Measurements from ENCODE around the gene UBTF.
A peak's percentile ranks its signal among the peaks of the same experiment; 100 is the strongest.

UBTF gene

DNA sequence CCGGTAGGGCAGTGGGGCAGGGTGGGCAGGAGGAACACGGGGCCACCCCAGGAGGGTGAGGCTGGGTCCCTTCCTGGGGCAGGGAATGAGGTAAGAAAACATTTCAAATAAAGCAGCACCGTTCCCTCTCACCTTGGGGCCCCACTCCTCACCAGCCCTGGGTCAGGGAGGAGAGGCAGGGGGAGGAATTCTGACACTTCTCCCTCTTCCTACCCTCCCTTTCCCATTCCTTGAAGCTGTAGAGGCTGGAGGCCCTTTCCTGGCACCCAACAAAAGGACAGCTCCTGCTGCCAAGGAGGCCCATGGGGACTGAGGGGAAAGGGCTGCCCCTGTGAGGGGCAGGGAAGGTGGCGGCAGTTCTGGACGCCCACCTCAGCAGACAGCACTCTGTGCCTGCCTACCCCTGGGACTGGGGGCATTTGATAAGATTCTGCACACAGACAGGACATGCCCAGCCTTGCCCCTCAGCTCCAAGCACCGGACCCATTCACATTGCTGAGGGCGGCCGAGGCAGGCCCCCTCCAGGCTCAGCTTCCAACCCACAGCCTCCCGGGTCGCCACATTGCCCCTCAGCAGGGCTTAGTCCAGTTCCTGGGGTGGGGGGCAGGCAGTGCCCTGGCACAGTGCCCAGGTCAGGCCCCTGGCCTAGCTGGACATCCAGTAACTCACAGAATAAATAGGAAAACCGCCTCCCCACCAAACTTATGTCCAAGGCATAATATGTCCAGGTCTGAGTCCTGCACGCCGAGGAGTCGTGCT lies 26.0 kb downstream of the UBTF start:
- DNase-seq, result no peak

DNA sequence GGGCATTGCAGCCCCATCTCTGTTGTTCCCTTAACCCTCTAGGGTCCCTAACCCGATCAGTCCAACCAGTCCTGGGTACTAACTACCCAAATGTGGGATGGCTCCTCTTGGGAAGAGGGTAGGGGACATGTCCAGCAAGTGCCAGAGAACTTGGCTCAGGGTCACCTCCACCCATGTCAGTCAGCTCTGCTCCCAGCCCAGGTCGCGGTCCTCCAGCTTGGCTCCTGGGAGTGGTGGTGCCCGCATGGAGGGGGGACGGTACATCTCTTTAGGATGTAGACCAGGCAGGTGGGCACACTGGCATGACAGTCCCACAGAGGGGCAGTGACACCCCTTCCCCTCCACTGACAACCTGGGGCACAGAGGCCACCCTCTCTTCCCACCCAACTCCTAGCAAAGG lies 26.7 kb downstream of the UBTF start:
- no peak for DNase-seq

DNA sequence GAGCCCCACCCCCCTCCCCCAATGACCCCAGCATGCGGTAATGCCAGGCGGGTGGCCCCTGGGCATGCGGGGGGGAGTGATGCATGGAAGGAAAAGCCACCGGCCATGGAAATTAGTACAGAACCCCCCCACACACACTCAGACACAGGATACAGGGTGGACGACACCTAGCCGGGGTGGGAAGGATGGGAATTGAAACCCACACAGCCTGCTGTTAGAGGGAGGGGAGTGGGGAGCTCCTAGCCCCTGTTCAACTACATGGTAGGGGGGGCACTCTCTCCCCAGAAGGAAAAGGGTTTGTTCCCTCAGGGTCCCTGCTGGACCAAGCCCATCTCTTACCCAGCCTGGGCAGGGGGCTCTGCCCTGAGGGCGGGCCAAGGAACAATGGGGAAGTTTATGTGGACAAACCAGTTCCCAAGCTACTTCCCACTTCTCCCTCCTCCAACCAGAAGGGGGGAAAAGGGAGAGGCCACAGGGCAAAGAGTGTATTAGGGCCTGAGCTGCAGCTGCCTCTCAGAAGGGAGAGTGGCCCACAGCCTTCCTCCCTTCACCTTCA lies 27.5 kb downstream of the UBTF start:
- DNase-seq, result no peak

DNA sequence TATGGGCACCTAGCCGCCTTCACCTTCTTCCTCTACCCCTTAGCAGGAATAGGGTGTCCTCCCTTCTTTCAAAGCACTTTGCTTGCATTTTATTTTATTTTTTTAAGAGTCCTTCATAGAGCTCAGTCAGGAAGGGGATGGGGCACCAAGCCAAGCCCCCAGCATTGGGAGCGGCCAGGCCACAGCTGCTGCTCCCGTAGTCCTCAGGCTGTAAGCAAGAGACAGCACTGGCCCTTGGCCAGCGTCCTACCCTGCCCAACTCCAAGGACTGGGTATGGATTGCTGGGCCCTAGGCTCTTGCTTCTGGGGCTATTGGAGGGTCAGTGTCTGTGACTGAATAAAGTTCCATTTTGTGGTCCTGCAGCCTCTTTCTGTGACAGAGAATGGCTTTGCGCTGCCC lies 28.1 kb downstream of the UBTF start:
- DNase-seq, result no peak

DNA sequence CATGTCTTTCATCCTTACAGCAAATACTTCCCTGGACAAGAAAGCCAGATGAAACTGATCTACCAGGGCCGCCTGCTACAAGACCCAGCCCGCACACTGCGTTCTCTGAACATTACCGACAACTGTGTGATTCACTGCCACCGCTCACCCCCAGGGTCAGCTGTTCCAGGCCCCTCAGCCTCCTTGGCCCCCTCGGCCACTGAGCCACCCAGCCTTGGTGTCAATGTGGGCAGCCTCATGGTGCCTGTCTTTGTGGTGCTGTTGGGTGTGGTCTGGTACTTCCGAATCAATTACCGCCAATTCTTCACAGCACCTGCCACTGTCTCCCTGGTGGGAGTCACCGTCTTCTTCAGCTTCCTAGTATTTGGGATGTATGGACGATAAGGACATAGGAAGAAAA lies 29.0 kb downstream of the UBTF start:
- no peak for DNase-seq

DNA sequence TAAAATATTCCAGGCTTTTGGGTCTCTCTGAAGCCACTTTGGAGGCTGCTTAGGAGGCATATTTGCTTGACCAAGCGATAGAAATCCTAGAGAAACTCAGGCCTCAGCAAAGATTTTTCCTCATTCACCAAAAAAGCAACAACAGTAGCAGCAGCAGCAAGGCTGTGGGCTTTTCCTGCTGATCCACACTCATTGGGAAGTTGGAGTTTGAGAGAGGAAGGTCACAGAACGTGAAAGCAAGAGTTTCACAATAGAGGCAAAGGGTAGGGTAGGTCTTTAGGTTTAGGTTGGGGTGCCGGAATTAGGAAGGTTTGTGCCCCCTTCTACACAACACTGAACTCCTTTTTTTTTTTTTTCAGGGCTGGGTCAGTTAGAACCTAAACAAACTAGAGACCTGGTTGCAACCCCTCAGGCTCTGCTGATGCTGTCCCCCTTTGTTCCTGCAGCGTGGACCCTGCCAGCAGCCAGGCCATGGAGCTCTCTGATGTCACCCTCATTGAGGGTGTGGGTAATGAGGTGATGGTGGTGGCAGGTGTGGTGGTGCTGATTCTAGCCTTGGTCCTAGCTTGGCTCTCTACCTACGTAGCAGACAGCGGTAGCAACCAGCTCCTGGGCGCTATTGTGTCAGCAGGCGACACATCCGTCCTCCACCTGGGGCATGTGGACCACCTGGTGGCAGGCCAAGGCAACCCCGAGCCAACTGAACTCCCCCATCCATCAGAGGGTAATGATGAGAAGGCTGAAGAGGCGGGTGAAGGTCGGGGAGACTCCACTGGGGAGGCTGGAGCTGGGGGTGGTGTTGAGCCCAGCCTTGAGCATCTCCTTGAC lies 30.7 kb downstream of the UBTF start:
- DNase-seq, result no peak

DNA sequence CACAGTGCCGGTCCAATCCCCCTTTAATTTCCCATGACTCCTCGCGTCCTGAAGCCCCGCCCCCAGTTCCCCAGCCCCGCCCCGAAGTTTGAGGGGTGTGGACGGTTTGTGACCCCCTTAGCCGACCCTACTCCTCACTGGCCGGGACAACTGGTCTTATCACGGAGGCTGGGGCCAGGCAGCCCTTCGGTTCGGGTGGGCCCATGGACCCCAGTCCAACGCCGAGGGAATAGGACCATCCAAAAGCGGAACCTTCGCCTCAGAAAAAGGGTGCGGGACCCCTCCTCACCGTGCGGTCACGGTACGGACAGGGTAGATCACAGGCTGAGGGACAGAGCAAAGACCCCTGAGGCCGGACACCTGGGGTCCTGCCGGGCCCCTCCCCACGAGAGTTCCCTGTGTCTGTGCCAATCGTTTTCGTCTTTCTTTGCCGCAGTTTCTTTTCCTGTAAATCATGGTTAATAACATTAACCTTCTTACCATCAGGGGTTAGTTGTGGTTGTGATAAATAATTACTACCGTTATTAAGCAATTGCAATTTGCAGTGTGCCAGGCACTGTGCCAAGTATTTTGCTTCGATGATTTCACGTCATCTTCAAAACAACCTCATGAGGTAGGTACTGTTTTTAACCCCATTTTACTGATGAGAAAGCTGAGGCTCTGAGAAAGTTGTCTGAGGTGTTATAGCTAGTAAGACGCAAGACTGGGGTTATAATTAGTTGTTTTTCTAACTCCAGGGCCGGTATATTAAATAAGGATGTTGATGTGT lies 32.2 kb downstream of the UBTF start:
- peak; percentile 65 to 90 (median 80) for DNase-seq

DNA sequence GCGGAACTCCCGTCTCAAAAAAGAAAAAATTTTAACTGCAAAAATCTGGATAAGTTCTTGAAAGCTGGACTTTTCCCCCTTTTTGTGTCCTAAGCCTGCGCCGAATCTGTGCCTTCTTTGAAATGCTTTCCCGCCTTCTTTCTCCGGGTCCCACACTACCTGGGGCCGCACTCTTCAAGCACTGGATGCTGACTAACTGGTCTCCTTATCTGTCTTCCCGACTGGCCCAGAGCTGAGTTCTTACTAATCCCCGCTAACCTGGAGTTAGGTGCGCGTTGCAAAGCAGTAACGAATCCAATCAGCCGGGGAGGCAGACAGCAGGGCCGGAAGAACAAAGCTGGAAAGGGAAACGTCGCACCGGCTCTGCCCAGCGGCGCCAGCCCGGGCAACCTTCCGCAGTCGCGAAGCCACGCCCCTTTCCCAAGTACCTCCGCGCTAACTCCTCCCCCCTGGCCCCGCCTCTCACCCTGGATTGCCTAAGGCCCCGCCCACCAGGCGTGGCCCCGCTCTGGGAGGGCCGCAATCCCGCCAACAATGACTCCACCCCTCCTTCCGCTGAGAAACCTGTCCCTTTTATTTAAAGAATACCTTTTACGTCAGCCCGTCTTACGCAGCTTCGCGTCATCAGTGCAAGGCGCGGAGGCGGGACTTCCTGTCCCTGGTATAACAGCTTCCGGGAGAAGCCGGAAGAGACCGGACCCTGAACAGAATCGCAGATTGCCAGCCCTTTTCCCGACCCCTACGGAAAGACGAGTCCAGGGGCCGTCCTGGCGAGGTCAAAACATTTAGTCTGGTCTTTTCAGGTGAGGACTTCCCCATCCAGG lies 33.0 kb downstream of the UBTF start, which contains the start of gene TMUB2:
TMUB2 (plus strand) TSS at position 666 of the 824 bp plus-strand sequence. CDS start 737 bp downstream, outside the sequence.
- peak; percentile 96 to 99 (median 98) for DNase-seq

DNA sequence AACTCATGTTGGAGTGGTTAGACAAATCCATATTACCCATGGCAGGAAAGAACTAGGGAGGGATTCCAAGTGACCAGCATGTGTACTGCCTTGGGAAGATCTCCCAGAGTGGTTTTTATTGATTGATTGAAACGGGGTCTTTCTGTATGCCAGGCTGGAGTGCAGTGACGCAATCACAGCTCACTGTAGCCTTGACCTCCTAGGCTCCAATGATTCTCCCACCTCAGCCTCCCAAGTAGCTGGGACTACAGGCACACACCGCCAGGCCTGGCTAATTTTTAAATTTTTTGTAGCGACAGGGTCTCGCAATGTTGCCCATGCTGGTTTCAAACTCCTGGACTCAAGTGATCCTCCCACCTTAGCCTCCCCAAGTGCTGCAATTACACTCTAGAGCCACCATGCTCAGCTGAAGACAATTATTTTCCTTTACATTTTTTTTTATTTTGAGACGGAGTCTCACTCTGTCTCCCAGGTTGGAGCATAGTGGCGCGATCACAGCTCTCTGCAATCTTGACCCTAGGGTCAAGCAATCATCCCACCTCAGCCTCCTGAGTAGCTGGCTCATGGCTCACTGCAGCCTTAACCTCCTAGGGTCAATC lies 35.2 kb downstream of the UBTF start:
- DNase-seq, result no peak

DNA sequence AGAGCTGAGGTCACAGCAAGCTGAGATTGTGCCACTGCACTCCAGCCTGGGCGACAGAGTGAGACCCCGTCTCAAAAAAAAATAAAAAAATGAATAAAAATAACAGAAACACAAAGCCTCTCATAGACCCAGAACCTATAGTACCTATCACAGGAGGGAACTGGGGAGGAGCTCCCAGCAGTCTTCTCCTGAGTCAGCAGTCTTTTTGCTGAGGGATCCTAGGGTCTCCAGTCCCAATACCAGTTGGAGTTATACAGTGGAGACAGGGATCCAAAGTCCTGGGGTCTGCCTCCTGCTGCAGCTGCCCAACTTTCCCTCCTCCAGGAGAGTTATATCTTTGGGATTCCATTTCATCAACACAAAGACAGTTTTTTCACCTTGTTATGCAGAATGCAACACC lies 36.5 kb downstream of the UBTF start:
- DNase-seq, result no peak

DNA sequence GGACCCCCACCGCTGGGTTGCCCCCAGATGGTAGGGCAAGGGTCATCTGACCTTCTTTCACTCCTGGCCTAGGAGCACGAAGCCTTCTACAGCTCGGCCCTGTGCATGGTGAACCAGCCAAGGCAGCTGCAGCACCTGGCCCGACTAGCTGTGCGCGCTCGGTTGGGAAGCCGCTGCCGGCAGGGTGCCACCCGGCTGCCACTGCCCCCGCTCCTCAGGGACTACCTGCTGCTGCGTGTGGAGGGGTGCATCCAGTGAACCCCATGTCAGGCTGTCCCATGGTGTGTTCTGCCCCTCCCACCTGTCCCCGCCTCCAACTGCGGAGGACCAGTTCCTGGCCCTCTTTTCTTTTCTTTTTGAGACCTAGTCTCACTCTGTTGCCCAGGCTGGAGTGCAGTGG lies 41.3 kb downstream of the UBTF start:
- DNase-seq, result no peak

DNA sequence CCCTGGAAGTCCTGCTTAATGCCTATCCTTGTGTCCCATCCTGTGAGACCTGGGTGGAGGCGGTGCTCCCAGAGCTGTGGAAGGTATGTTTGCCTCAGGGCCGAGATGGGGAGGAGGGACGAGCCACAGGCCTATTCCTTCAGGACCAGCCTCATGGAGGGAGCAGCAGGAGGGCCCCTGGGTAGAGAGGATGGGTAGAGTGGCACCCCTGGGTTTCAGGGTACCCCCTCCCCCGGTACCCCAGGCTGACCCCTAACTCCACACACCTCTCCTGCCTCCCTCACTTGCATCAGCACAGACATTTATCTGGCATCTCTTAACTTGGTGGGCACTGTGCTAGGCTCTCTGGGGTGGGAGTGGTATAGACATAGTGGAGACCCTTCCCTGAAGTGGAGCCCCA lies 41.8 kb downstream of the UBTF start:
- no peak for DNase-seq

DNA sequence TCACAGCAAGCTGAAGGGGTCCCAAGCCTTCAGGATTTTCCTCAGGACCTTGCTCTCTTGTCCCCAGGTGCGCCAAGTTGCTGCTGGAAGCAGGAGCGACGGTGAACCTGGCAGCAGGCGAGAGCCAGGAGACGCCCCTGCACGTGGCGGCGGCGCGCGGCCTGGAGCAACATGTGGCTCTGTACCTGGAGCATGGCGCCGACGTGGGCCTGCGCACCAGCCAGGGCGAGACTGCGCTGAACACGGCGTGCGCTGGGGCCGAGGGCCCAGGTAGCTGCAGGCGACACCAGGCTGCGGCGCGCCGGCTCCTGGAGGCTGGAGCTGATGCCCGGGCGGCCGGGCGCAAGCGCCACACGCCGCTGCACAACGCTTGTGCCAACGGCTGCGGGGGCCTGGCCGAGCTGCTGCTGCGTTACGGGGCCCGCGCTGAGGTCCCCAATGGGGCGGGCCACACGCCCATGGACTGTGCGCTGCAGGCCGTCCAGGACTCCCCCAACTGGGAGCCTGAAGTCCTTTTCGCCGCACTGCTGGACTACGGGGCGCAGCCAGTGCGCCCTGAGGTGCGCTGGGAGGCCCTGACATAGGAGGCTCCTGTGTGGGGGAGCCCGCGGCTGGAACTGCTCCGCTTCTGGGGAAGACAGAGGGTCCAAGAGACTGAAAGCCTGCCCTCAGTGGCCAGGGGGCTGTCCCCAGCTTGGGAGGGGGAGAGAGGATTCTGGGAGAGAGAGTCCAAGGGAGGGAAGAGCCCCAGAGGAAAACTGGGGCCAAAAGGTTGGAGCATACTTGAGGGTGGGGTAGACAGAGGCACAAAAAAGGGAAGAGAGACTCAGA lies 42.6 kb downstream of the UBTF start:
- no peak for DNase-seq

DNA sequence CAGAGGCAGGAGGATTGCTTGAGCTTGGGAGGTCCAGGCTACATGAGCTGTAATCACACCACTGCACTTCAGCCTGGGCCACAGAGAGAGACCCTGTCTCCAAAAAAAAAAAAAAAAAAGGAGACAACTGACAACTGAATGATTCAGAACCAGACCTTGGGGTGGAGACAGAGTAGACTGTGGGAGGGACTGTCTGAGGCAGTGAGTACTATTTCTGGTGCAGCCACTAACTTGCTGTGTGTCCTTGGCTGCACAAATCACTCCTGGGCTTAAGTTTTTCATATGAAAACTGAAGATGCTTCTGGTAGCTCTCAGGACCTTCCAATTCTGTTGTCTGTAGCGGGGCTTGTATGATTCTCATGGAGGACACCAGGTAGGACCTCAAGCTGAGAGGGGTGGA lies 43.2 kb downstream of the UBTF start:
- no peak for DNase-seq

DNA sequence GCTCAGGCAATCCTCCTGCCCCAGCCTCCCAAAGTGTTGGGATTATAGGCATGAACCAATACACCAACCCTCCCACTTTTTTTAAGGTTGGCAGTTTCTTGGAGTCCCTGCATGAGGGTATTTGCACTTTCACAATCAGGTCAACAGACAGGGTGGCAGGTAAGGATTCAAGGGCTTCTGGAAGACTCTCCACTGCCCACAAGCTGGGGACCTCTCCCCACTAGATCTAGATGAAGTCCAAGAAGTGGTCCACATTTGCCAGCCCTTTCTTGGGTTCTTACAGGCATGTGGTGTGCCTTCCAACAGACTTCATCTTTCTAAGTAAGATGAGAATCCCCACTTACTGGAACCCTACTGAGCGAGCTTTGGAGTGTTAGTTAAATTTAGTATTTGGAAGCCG lies 45.0 kb downstream of the UBTF start:
- no peak for DNase-seq

DNA sequence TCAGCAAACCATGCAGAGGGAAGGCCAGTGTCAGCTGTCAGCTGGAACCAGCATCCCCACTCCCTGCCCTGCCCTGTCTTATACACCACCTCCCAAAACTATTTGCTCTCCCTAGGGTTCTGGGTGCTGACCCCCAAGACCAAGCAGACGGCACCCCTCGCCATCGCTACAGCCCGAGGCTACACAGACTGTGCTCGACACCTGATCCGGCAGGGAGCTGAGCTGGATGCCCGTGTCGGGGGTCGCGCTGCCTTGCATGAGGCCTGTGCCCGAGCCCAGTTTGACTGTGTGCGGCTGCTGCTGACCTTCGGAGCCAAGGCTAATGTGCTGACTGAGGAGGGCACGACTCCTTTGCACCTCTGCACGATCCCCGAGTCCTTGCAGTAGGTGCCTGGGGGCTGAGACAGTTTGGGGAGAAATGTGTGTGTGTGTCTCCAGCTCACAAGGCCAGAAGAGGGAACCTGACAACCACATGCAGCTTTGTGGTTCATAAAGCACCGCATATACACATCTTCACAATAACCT lies 47.5 kb downstream of the UBTF start:
- no peak for DNase-seq

DNA sequence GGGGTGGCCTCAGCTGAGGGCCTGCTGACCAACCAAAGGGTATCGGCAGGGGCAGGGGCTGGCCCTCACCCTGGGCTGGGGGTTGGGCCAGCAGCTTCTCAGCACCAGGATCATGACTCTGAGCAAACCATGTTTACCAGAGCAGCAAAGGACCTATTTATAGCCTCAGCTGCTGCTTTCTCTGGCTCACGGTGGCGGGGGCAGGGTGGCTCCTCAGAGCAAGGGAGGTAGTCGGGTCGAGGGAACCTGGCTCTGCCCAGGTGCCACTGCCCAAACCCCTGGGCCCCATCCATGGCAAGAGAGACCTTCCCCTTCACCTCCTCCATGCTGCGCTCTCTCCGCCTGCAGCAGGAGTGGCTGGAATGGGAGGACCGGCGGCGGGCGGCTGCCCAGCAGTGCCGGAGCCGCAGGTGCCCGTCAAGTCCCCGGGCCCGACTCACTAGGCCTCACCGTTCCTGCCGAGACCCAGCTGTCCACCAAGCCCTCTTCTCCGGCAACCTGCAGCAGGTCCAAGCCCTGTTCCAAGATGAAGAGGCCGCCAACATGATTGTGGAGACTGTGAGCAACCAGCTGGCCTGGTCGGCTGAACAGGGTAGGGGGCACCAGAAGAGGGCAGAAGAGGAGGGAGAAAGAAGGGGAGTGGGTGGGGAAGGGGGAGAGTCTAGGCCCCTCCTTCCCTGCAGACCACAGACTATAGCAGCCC lies 48.8 kb downstream of the UBTF start, which contains the start of gene ASB16:
ASB16 (plus strand) TSS at position 206 of the 703 bp plus-strand sequence; CDS start at position 292, 86 bp downstream.
- DNase-seq, result no peak

DNA sequence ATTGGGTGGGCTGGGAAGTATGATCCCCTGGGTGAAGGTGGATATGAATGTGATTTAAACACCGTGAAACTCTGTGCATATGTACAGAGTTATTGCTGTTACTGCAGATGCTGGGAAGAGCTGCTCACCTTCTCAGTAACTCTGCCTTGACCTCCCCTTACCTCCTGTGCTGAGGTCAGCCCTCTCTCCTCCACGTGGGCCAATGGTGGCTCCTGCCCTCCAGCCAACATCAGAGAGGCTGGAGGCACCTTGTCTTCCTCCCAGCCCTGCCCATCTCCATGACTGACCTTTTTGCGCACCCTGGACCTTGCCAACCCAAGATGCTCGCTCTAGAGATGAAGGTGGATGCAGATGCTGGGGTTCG lies 49.4 kb downstream of the UBTF start:
- DNase-seq, result no peak

DNA sequence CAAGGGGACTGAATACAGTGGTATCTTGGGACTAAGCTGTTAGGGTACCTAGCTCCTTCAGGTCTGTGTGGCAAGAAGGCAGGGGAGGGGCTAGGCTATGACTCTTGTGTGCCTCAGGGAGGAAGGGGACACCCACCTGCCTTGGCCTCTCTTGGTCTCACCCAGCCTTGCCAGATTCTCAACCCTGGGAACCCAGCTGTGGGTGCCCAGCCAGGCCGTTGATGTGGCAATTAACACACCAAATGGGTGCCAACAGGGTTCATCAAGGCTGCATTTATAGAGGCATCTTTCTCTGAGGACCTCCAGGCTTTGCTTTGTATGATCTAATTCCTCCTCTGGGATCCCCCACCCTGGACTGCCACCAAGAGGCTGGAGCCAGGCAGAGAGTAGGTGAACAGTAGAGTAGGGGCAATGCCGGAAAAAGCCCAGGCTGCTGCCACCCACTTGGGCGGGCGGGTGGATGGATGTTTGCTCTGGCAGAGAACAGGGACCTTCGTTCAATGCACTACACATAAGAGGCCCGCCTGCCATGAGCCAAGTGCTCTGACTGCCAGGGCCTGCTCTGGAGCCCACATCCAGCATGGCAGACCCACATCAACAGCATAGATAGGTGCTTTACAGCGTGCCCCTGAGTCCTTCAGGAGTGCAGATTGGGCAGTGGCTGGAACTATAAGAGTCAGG lies 52.2 kb downstream of the UBTF start:
- DNase-seq, result no peak

Measured in activated CD4-positive, CD25-positive, alpha-beta regulatory T cell (primary cell).